SK-N-SH (cell line): ENCODE data around the gene PBX1. TPM values are rescaled to one million over a fixed set of nuclear protein-coding genes. Genes with fewer than 3 reads are reported as not detected.
A peak's percentile ranks its signal among the peaks of the same experiment; 100 is the strongest.

Experiments used
- CTCF ChIA-PET: fragments of 300-600, 350-600 bp; formaldehyde crosslinking; extraction: SDS; loops from one replicate; lab custom pipeline; 2021; lab: Yijun Ruan, JAX
- POLR2A ChIA-PET: fragments of 350-600 bp; sonication (Branson Sonifier 250); formaldehyde crosslinking; extraction: SDS; loops from one replicate; lab custom pipeline; 2020; ENCODE audit warnings: antibody characterized with exemption, inconsistent platforms; lab: Yijun Ruan, JAX
- DNase-seq: peaks from one replicate; pipeline ENCODE4 v3.0.0; 2012
- H2AFZ ChIP-seq: fragments of 200-600 bp; sonication (generic); 2 replicates; pipeline ENCODE4 v1.8.1; 2016; ENCODE audit warnings: antibody characterized with exemption, mild to moderate bottlenecking, low read depth
- H3F3A ChIP-seq: fragments of 200-600 bp; sonication (generic); replicated peaks from 2 replicates; pipeline ENCODE3; 2016; ENCODE audit warnings: antibody characterized with exemption, mild to moderate bottlenecking; ENCODE audit not compliant: insufficient read depth
- H3K27ac ChIP-seq, 2 experiments: fragments of 200-500 bp in 1 of 2; fragments of 200-600 bp in 1 of 2; sonication (Bioruptor generic) in 1 of 2; sonication (generic), shearing (Covaris generic) in 1 of 2; 2 replicates each; pipeline versions ENCODE4 v1.5.1 to v1.6.1; 2014 to 2016; ENCODE audit warnings: low read depth in 2 of 2, inconsistent platforms in 1 of 2, low read length in 1 of 2, mild to moderate bottlenecking in 1 of 2, mixed read lengths in 1 of 2
- H3K27me3 ChIP-seq: fragments of 200-600 bp; sonication (generic), shearing (Covaris generic); 2 replicates; pipeline ENCODE4 v1.6.1; 2016; ENCODE audit warnings: mixed run types; ENCODE audit not compliant: insufficient read depth
- H3K36me3 ChIP-seq, 2 experiments: fragments of 200-500 bp in 1 of 2; fragments of 200-600 bp in 1 of 2; sonication (Bioruptor generic) in 1 of 2; sonication (generic) in 1 of 2; replicated peaks in 1 of 2; 2 replicates each; pipeline versions ENCODE3 to v1.5.1; 2014 to 2016; ENCODE audit warnings: low read length in 1 of 2, mild to moderate bottlenecking in 1 of 2; ENCODE audit not compliant: insufficient read depth in 2 of 2, control insufficient read depth in 1 of 2
- H3K4me1 ChIP-seq, 2 experiments: fragments of 200-500 bp in 1 of 2; fragments of 200-600 bp in 1 of 2; sonication (Bioruptor generic) in 1 of 2; sonication (generic), shearing (Covaris generic) in 1 of 2; 2 replicates each; pipeline versions ENCODE4 v1.5.1 to v1.6.1; 2014 to 2016; ENCODE audit warnings: low read depth in 1 of 2, low read length in 1 of 2, mixed run types in 1 of 2; ENCODE audit not compliant: insufficient read depth in 2 of 2, control insufficient read depth in 1 of 2
- H3K4me2 ChIP-seq: fragments of 200-600 bp; sonication (generic), shearing (Covaris generic); 2 replicates; pipeline ENCODE4 v1.6.1; 2017; ENCODE audit warnings: mixed run types
- H3K4me3 ChIP-seq, 2 experiments: fragments of 200-500 bp in 1 of 2; fragments of 200-600 bp in 1 of 2; sonication (Bioruptor generic) in 1 of 2; sonication (generic), shearing (Covaris generic) in 1 of 2; 2 replicates each; pipeline versions ENCODE4 v1.5.1 to v1.8.1; 2014 to 2016; ENCODE audit warnings: low read depth in 2 of 2, inconsistent platforms in 1 of 2, low read length in 1 of 2, mild to moderate bottlenecking in 1 of 2, mixed read lengths in 1 of 2, moderate library complexity in 1 of 2
- H3K79me2 ChIP-seq: fragments of 200-600 bp; sonication (generic); 2 replicates; pipeline ENCODE4 v1.8.1; 2017; ENCODE audit warnings: mild to moderate bottlenecking; ENCODE audit not compliant: insufficient read depth
- H3K9ac ChIP-seq: fragments of 200-600 bp; sonication (generic); 2 replicates; pipeline ENCODE4 v1.6.1; 2017; ENCODE audit warnings: mixed run types
- H3K9me2 ChIP-seq: fragments of 200-600 bp; sonication (generic); 2 replicates; pipeline ENCODE4 v1.6.1; 2017; ENCODE audit warnings: mixed run types
- H3K9me3 ChIP-seq: fragments of 200-600 bp; sonication (generic); 2 replicates; pipeline ENCODE4 v1.6.1; 2017; ENCODE audit warnings: mixed run types, mild to moderate bottlenecking, moderate library complexity
- H4K20me1 ChIP-seq: fragments of 200-600 bp; sonication (generic); 2 replicates; pipeline ENCODE4 v1.6.1; 2017; ENCODE audit warnings: mild to moderate bottlenecking, mixed run types; ENCODE audit not compliant: insufficient read depth
- CHD2 ChIP-seq: fragments of 150-350 bp; IDR thresholded peaks from 2 replicates; pipeline ENCODE4 v1.6.1; 2018; ENCODE audit warnings: low read length; ENCODE audit not compliant: partially characterized antibody
- CTCF ChIP-seq: fragments of 200-600 bp; sonication (generic); IDR thresholded peaks from 2 replicates; pipeline ENCODE4 v1.6.1; 2017; ENCODE audit warnings: antibody characterized with exemption, mild to moderate bottlenecking, moderate library complexity
- ELF1 ChIP-seq: IDR thresholded peaks from 2 replicates; pipeline ENCODE4 v1.4.0; 2012
- EP300 ChIP-seq, 2 experiments: IDR thresholded peaks; 2 replicates each; pipeline versions ENCODE4 v1.4.0 to v1.6.1; 2012; ENCODE audit warnings: borderline replicate concordance in 1 of 2, low read depth in 1 of 2, low read length in 1 of 2
- EZH2phosphoT487 ChIP-seq: fragments of 200-600 bp; sonication (generic); IDR thresholded peaks from 2 replicates; pipeline ENCODE4 v1.6.1; 2017; ENCODE audit warnings: low read depth, mixed run types, mild to moderate bottlenecking, antibody characterized with exemption, moderate library complexity, borderline replicate concordance
- FOSL2 ChIP-seq: IDR thresholded peaks from 2 replicates; pipeline ENCODE4 v1.4.0; 2012; ENCODE audit warnings: low read depth, mild to moderate bottlenecking, moderate library complexity, borderline replicate concordance
- FOXJ3 ChIP-seq: sonication (generic); formaldehyde crosslinking; IDR thresholded peaks from 2 replicates; pipeline ENCODE4 v1.5.1; 2020; ENCODE audit warnings: mild to moderate bottlenecking, missing genetic modification reagents
- FOXM1 ChIP-seq: IDR thresholded peaks from 2 replicates; pipeline ENCODE4 v1.4.0; 2012; ENCODE audit warnings: low read depth, mild to moderate bottlenecking
- GABPA ChIP-seq: IDR thresholded peaks from 2 replicates; pipeline ENCODE4 v1.4.0; 2012; ENCODE audit warnings: low read depth, mild to moderate bottlenecking
- GATA2 ChIP-seq: sonication (generic); formaldehyde crosslinking; IDR thresholded peaks from 2 replicates; pipeline ENCODE4 v1.5.0; 2020; ENCODE audit warnings: mild to moderate bottlenecking, missing genetic modification reagents
- IRF3 ChIP-seq: fragments of 150-350 bp; IDR thresholded peaks from 2 replicates; pipeline ENCODE4 v1.6.1; 2016; ENCODE audit warnings: mild to moderate bottlenecking, low read depth, low read length
- JUND ChIP-seq: IDR thresholded peaks from 2 replicates; pipeline ENCODE4 v1.4.0; 2012
- MAX ChIP-seq: IDR thresholded peaks from 2 replicates; pipeline ENCODE4 v1.4.0; 2012; ENCODE audit warnings: low read depth
- MEF2A ChIP-seq: IDR thresholded peaks from 2 replicates; pipeline ENCODE4 v1.4.0; 2012; ENCODE audit warnings: low read depth, borderline replicate concordance
- MXI1 ChIP-seq: IDR thresholded peaks from 2 replicates; pipeline ENCODE4 v1.6.1; 2012; ENCODE audit warnings: mild to moderate bottlenecking, low read depth, low read length, improper control_type of control experiment
- NRF1 ChIP-seq: IDR thresholded peaks from 2 replicates; pipeline ENCODE4 v1.6.1; 2012; ENCODE audit warnings: low read depth, mild to moderate bottlenecking, low read length
- RAD21 ChIP-seq: IDR thresholded peaks from 2 replicates; pipeline ENCODE4 v1.6.1; 2012; ENCODE audit warnings: mild to moderate bottlenecking, low read length
- RCOR1 ChIP-seq: fragments of 150-350 bp; IDR thresholded peaks from 2 replicates; pipeline ENCODE4 v1.6.1; 2017; ENCODE audit warnings: antibody characterized with exemption, low read length
- SIN3A ChIP-seq: IDR thresholded peaks from 2 replicates; pipeline ENCODE4 v1.6.1; 2012; ENCODE audit warnings: low read depth, mild to moderate bottlenecking, low read length, moderate library complexity, borderline replicate concordance
- SMC3 ChIP-seq: IDR thresholded peaks from 2 replicates; pipeline ENCODE4 v1.6.1; 2012; ENCODE audit warnings: low read depth, low read length, improper control_type of control experiment
- USF1 ChIP-seq: IDR thresholded peaks from 2 replicates; pipeline ENCODE4 v1.4.0; 2012; ENCODE audit warnings: low read depth, borderline replicate concordance
- USF2 ChIP-seq: fragments of 150-350 bp; IDR thresholded peaks from 2 replicates; pipeline ENCODE4 v1.6.1; 2017; ENCODE audit warnings: antibody characterized with exemption, low read length, low read depth, borderline replicate concordance
- YY1 ChIP-seq: IDR thresholded peaks from 2 replicates; pipeline ENCODE4 v1.4.0; 2012; ENCODE audit warnings: low read depth, mild to moderate bottlenecking
- WGBS: methylation state at CpG from one replicate; pipeline ENCODE4 v1.1.6; 2017; ENCODE audit warnings: low lambda C conversion rate; 5-methylcytosine and 5-hydroxymethylcytosine counted together
- polyA plus RNA-seq, 3 experiments: library from polyadenylated mRNA; depleted of rRNA; stranded (reverse); fragments of >200 nt; gene quantifications; 2 replicates each; pipeline ENCODE4 v1.2.3, GENCODE V29; 2012

Gene PBX1
- polyA plus RNA-seq, 1 of the 3 experiments (the other 2 are of a cell fraction), result 27.0 TPM

- no peaks in the 10 kb centered on the region for H4K20me1 ChIP-seq
- no peak for TF ChIP-seq IRF3
- no peak for TF ChIP-seq USF1
- TF ChIP-seq FOXJ3 (CRISPR knock-in tag), result no peak
- no peak for TF ChIP-seq FOXM1
- TF ChIP-seq YY1, result no peak
- no peak for TF ChIP-seq EZH2phosphoT487
- TF ChIP-seq CHD2, result no peak
- TF ChIP-seq, all 33 proteins: peak for 0
- Histone ChIP-seq H3K4me2 (peak overlapping the region; percentile 21), H3K9me3 (no peaks in the 10 kb centered on the region), H3K27me3 (no peaks in the 10 kb centered on the region), H3K9ac (peak overlapping the region; percentile 21; the same call in 1 of the 2 replicates), H3K9me2 (no peaks in the 10 kb centered on the region), H3F3A (peaks cover 46% of the 10 kb centered on the region), H3K27ac (peak overlapping the region; percentile 61 to 91; a peak in 3 of 4 replicates), H3K4me3 (no peak overlapping the region), H2AFZ (no peak overlapping the region; the same call in 1 of the 2 replicates), H3K4me1 (peaks cover 31 to 56% of the 10 kb centered on the region in 2 experiments), H3K36me3 (no peaks in the 10 kb centered on the region), H3K79me2 (peaks cover 4% of the 10 kb centered on the region; the same call in 1 of the 2 replicates)
- ChIA-PET CTCF (no interaction called here), POLR2A (no interaction called here)
- DNase-seq, result no peak
- 80% methylated on average over 3 of the region's 3 CpGs for WGBS
Measured at GRCh38 chr1:164767752-164768402, 208.9 kb downstream of the PBX1 start.

GRCh38 chr1:164768619-164769018 lies 209.6 kb downstream of the PBX1 start:
- no peak overlapping the region for H2AFZ ChIP-seq
- H3K36me3 ChIP-seq, result no peaks in the 10 kb centered on the region
- no peak for TF ChIP-seq USF2
- TF ChIP-seq FOSL2, result no peak
- no peak for TF ChIP-seq JUND
- TF ChIP-seq NRF1, result no peak
- TF ChIP-seq RAD21, result no peak
- TF ChIP-seq RCOR1, result no peak
- no peak for TF ChIP-seq YY1
- TF ChIP-seq MEF2A, result no peak
- no peak for TF ChIP-seq EP300 (IDR thresholded peaks at IDR 0.05; ENCODE audit: borderline replicate concordance in 1 of 2, low read depth in 1 of 2, low read length in 1 of 2)
- TF ChIP-seq ELF1, result no peak
- TF ChIP-seq MAX, result no peak
- no peak for TF ChIP-seq CTCF
- TF ChIP-seq SMC3, result no peak
- TF ChIP-seq MXI1, result no peak
- no peak for TF ChIP-seq GATA2 (CRISPR knock-in tag)
- TF ChIP-seq GABPA, result no peak
- no peak for TF ChIP-seq SIN3A
- peaks cover 37 to 64% of the 10 kb centered on the region in 2 experiments for H3K4me1 ChIP-seq
- no peak overlapping the region for H3K4me2 ChIP-seq
- no peaks in the 10 kb centered on the region for H3K9me3 ChIP-seq
- H3K9ac ChIP-seq, result no peak overlapping the region; the same call in 1 of the 2 replicates
- ChIA-PET CTCF (no interaction called here), POLR2A (no interaction called here)
- no peak overlapping the region for H3K4me3 ChIP-seq
- peaks cover 53% of the 10 kb centered on the region for H3F3A ChIP-seq
- no peak for DNase-seq
- peaks cover 4% of the 10 kb centered on the region; the same call in 1 of the 2 replicates for H3K79me2 ChIP-seq
- H4K20me1 ChIP-seq, result no peaks in the 10 kb centered on the region
- peak overlapping the region in 1 of 2 experiments; percentile 91; a peak in 2 of 4 replicates for H3K27ac ChIP-seq
- 96% methylated on average over 5 of the region's 5 CpGs for WGBS
- no peaks in the 10 kb centered on the region for H3K9me2 ChIP-seq
- H3K27me3 ChIP-seq, result no peaks in the 10 kb centered on the region
